CD4-positive, alpha-beta T cell (primary cell): ENCODE measurements around the gene DTNB. TPM values are rescaled to one million over a fixed set of nuclear protein-coding genes. Genes with fewer than 3 reads are reported as not detected.

Experiments used
- ATAC-seq: fragments of 200-7000 bp; cut with Tn5 transposase; one replicate; pipeline ENCODE4 v1.10.0; 2022; ENCODE audit warnings: mild to moderate bottlenecking; ENCODE audit not compliant: poor library complexity
- CTCF ChIA-PET: fragments of 350-600 bp; sonication (Branson Sonifier 250); formaldehyde crosslinking; loops from one replicate; lab custom pipeline; 2021; ENCODE audit warnings: antibody characterized with exemption, inconsistent platforms; lab: Charles Lee
- POLR2A ChIA-PET: fragments of 350-600 bp; sonication (Branson Sonifier 250); formaldehyde crosslinking; loops from one replicate; lab custom pipeline; 2021; ENCODE audit warnings: antibody characterized with exemption, inconsistent platforms; lab: Charles Lee
- DNase-seq, 14 experiments: peaks; one replicate each; pipeline ENCODE4 v3.0.0-alpha.2; 2013 to 2020; ENCODE audit warnings: mixed read lengths in 2 of 14
- H3K27ac ChIP-seq, 2 donors: one replicate each; pipeline versions ENCODE4 v1.5.1 to v1.7.0; 2013; ENCODE audit warnings: low read length in 2 of 2, low read depth in 1 of 2, mild to moderate bottlenecking in 1 of 2
- H3K27me3 ChIP-seq, 2 experiments: 1 replicate in 1 of 2; 2 replicates in 1 of 2; pipeline versions ENCODE4 v1.6.1 to v1.7.0; 2013; ENCODE audit warnings: low read length in 2 of 2, control low read depth in 1 of 2, mild to moderate bottlenecking in 1 of 2, moderate library complexity in 1 of 2; ENCODE audit not compliant: insufficient read depth in 2 of 2, control insufficient read depth in 1 of 2
- H3K36me3 ChIP-seq: one replicate; pipeline ENCODE4 v1.6.1; 2013; ENCODE audit warnings: low read length, control low read depth; ENCODE audit not compliant: insufficient read depth
- H3K4me1 ChIP-seq: one replicate; pipeline ENCODE4 v1.6.1; 2013; ENCODE audit warnings: low read length, control low read depth; ENCODE audit not compliant: insufficient read depth
- H3K4me3 ChIP-seq: one replicate; pipeline ENCODE4 v1.5.1; 2013; ENCODE audit warnings: mild to moderate bottlenecking, low read length, moderate library complexity
- H3K9me3 ChIP-seq, 2 experiments: 1 replicate in 1 of 2; 2 replicates in 1 of 2; pipeline versions ENCODE4 v1.6.1 to v1.7.0; 2013; ENCODE audit warnings: low read length in 2 of 2, mild to moderate bottlenecking in 2 of 2, control low read depth in 1 of 2, moderate library complexity in 1 of 2; ENCODE audit not compliant: control insufficient read depth in 1 of 2, insufficient read depth in 1 of 2
- H3K27ac Mint-ChIP-seq: one replicate; pipeline ENCODE4 v1.8.0; 2020; ENCODE audit warnings: mixed read lengths
- H3K27me3 Mint-ChIP-seq: one replicate; pipeline ENCODE4 v1.8.0; 2021; ENCODE audit warnings: mixed read lengths
- H3K36me3 Mint-ChIP-seq: one replicate; pipeline ENCODE4 v1.8.0; 2021; ENCODE audit warnings: low read depth, mixed read lengths
- H3K4me1 Mint-ChIP-seq: one replicate; pipeline ENCODE4 v1.8.0; 2021; ENCODE audit warnings: low read depth, mixed read lengths
- H3K4me3 Mint-ChIP-seq: one replicate; pipeline ENCODE4 v1.8.0; 2020; ENCODE audit warnings: mild to moderate bottlenecking, mixed read lengths
- H3K9me3 Mint-ChIP-seq: one replicate; pipeline ENCODE4 v1.8.0; 2020; ENCODE audit warnings: mixed read lengths
- CTCF ChIP-seq: fragments of 200-600 bp; IDR thresholded peaks from one replicate; pipeline ENCODE4 v1.8.0; 2022; ENCODE audit warnings: antibody characterized with exemption, mild to moderate bottlenecking
- intact Hi-C, 2 experiments: fragments of 100-400 bp; cut with DNase I in 1 of 2; cut with micrococcal nuclease in 1 of 2; formaldehyde crosslinking; loops; one replicate each; pipeline versions ENCODE4 v1.15.1 to v1.9.0; 2023 to 2025; cut with DNase I, micrococcal nuclease
- total RNA-seq, 174 experiments: library from RNA in 2 of 174; stranded (reverse) in 2 of 174; gene quantifications; one replicate each; pipeline ENCODE4 v1.2.3 and lab custom pipeline; 2021 to 2026

The DTNB gene
- total RNA-seq, 2 experiments from 2014 or later, result 30.1 to 33.6 TPM

GRCh38 chr2:25491003-25491696, 182.2 kb downstream of the DTNB start:
- H3K36me3 Mint-ChIP-seq, result peaks cover 17% of the 10 kb centered on the region
- no peak overlapping the region for H3K27ac Mint-ChIP-seq
- Histone ChIP-seq H3K27me3 (no peaks in the 10 kb centered on the region), H3K4me3 (no peak overlapping the region), H3K9me3 (no peaks in the 10 kb centered on the region), H3K36me3 (no peaks in the 10 kb centered on the region), H3K27ac (no peak overlapping the region), H3K4me1 (no peaks in the 10 kb centered on the region)
- TF ChIP-seq CTCF, result no peak
- H3K27me3 Mint-ChIP-seq, result no peaks in the 10 kb centered on the region
- CTCF ChIA-PET, result no interaction called here
- POLR2A ChIA-PET, result no interaction called here
- DNase-seq (no peak), ATAC-seq (no peak)
- intact Hi-C loops, result no loop called here
- H3K4me3 Mint-ChIP-seq, result no peak overlapping the region
- no peaks in the 10 kb centered on the region for H3K4me1 Mint-ChIP-seq
- H3K9me3 Mint-ChIP-seq, result no peaks in the 10 kb centered on the region

- POLR2A ChIA-PET, result no interaction called here
- DNase-seq (no peak), ATAC-seq (no peak)
- intact Hi-C loops, result no loop called here
- H3K9me3 ChIP-seq, result no peaks in the 10 kb centered on the region
- Mint-ChIP-seq H3K4me3 (no peak overlapping the region), H3K4me1 (no peaks in the 10 kb centered on the region), H3K27me3 (no peaks in the 10 kb centered on the region), H3K27ac (no peak overlapping the region), H3K36me3 (peaks cover 11% of the 10 kb centered on the region), H3K9me3 (no peaks in the 10 kb centered on the region)
- no peak overlapping the region for H3K4me3 ChIP-seq
- CTCF ChIA-PET, result no interaction called here
- H3K27me3 ChIP-seq, result no peaks in the 10 kb centered on the region
- H3K4me1 ChIP-seq, result no peaks in the 10 kb centered on the region
- no peaks in the 10 kb centered on the region for H3K36me3 ChIP-seq
- no peak overlapping the region for H3K27ac ChIP-seq
- no peak for TF ChIP-seq CTCF
These were observed 183.2 kb downstream of the DTNB start for GRCh38 chr2:25490217-25490616.

- CTCF ChIA-PET, result no interaction called here
- TF ChIP-seq CTCF, result no peak
- Mint-ChIP-seq H3K36me3 (peaks cover 11% of the 10 kb centered on the region), H3K4me3 (no peak overlapping the region), H3K9me3 (no peaks in the 10 kb centered on the region), H3K4me1 (no peaks in the 10 kb centered on the region), H3K27me3 (no peaks in the 10 kb centered on the region), H3K27ac (no peak overlapping the region)
- DNase-seq (no peak), ATAC-seq (no peak)
- H3K27me3 ChIP-seq, result no peaks in the 10 kb centered on the region
- no peak overlapping the region for H3K27ac ChIP-seq
- POLR2A ChIA-PET, result no interaction called here
- H3K36me3 ChIP-seq, result no peaks in the 10 kb centered on the region
- H3K4me3 ChIP-seq, result no peak overlapping the region
- no peaks in the 10 kb centered on the region for H3K9me3 ChIP-seq
- H3K4me1 ChIP-seq, result no peaks in the 10 kb centered on the region
- intact Hi-C loops, result no loop called here
These were observed 183.7 kb downstream of the DTNB start for GRCh38 chr2:25489631-25490030.
